SU-DHL-6 (cell line): ENCODE results near the gene ITPR1.

ENCODE experiments used
- CTCF ChIP-seq: fragments of 200-600 bp; sonication (generic); IDR thresholded peaks from one replicate; pipeline ENCODE4 v1.5.1; 2017; ENCODE audit warnings: antibody characterized with exemption, mild to moderate bottlenecking, low read length, moderate library complexity; ENCODE audit not compliant: insufficient read depth, poor library complexity, severe bottlenecking
- EZH2phosphoT487 ChIP-seq: fragments of 200-600 bp; sonication (generic), shearing (Covaris generic); conservative IDR thresholded peaks from 2 replicates; pipeline ENCODE4 v1.6.1; 2018; ENCODE audit warnings: mild to moderate bottlenecking, antibody characterized with exemption, low read length, moderate library complexity, mixed read lengths

DNA sequence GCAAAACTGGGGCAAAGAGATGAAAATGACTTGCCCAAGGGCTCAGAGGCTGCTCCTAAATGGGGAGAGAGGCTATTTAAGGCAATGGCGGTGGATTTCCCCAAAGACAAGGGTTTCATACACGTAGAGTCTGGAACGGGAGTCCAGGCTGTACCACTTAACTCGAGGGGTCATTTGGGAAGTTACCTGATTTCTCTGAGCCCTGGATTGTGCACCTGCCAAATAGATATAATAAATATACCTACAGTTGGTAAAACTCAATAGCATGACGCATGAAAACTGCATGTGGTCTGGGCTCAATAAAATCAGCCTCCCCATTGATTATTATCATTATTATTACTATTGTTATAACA, 1.3 kb upstream of the ITPR1 start:
- TF ChIP-seq CTCF = no peak
- TF ChIP-seq EZH2phosphoT487 = no peak
